ENCODE results near the gene SYT12.

GRCh38 chr11:67022961-67023956, at the start of gene SYT12:
- TF ChIP-seq CTCF (IDR thresholded peaks at IDR 0.05; ENCODE audit: insufficient read depth, low read length, poor library complexity, severe bottlenecking) = no peak
- TF ChIP-seq EZH2phosphoT487 (conservative IDR thresholded peaks at IDR 0.05; ENCODE audit: low read length) = no peak

All from SU-DHL-6 (cell line).